Hematopoietic multipotent progenitor cell treated with erythropoietin and hydrocortisone succinate and interleukin-3 and kit ligand, for 17 days (in vitro differentiated cells): ENCODE results near the gene KAT5.

Experiments
- DNase-seq: peaks from one replicate; pipeline ENCODE4 v3.0.0-alpha.2; 2015; ENCODE audit warnings: low spot score

The KAT5 gene

DNA sequence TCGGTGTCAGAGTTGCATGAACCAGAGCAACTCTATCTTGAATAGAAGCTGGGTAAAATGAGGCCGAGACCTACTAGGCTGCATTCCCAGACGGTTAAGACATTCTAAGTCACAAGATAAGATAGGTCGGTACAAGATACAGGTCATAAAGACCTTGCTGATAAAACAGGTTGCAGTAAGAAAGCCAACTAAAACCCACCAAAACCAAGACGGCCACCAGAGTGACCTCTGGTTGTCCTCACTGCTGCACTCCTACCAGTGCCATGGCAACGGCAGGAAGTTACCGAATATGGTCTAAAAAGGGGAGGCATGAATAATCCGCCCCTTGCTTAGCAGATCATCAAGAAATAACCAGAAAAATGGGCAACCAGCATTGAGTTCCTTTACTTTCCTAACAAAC, 2.4 kb upstream of the KAT5 start:
- DNase-seq = no peak

DNA sequence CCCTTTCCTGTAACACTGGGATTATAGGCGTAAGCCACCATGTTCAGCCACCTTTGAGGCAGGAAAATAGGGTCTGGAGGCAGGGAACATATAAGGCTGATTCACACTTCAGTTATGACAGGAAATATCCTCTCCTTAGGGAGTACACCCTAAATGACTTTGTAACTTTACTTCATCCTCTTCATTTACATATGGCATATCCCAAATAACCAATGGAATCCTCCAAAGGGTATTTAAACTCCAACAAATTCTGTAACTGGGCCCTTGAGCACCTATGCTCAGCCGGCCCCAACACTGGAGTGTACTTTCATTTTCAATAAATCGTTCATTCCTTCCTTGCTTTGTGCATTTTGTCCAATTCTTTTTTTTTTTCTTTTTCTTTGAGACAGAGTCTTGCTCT, 1.6 kb upstream of the KAT5 start:
- DNase-seq = no peak

DNA sequence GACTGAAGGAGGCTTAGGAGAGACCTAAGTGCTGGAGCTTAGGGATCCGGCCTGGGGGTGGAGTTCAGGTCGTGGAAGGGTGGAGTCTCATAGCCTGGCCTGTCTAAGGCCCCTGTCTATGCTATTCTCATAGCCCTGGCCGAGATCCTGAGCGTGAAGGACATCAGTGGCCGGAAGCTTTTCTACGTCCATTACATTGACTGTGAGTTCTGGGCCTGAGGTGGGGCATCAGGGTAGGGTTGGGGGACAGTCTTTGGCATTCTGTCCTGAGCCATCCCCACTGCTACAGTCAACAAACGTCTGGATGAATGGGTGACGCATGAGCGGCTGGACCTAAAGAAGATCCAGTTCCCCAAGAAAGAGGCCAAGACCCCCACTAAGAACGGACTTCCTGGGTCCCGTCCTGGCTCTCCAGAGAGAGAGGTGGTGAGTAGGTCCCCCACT, 603 bp downstream of the KAT5 start:
- no peak for DNase-seq

DNA sequence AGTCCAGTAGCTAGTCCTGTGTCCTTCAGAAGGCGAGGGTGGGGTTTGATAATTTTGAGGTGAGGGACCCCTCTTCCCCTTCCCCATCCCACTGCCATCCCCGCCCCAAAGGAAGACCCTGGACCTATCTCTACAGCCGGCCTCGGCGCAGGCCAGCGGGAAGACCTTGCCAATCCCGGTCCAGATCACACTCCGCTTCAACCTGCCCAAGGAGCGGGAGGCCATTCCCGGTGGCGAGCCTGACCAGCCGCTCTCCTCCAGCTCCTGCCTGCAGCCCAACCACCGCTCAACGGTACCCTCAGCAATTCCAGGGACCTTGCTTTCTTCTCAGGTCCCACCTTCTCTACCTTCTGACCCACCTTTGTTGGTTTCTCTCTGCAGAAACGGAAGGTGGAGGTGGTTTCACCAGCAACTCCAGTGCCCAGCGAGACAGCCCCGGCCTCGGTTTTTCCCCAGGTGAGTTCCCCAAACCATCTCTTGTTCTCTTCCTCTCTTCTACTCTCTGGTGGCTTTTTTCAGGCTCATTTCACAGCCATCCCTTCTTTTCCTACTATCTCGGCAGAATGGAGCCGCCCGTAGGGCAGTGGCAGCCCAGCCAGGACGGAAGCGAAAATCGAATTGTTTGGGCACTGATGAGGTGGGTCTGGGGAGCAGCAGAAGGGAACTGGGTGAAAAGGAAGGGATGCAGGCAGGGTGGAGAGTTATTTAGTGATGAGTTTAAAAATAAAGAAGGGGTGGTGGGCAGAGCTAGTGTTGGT, 1.3 kb downstream of the KAT5 start:
- DNase-seq = no peak

DNA sequence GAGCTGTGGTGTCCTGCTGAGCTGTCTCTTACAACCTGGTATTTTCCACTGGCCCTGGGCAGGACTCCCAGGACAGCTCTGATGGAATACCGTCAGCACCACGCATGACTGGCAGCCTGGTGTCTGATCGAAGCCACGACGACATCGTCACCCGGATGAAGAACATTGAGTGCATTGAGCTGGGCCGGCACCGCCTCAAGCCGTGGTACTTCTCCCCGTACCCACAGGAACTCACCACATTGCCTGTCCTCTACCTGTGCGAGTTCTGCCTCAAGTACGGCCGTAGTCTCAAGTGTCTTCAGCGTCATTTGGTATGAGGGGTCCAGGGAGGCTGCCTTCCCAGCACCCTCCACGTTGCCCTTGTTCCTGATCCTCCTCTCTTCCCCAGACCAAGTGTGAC, 2.4 kb downstream of the KAT5 start:
- no peak for DNase-seq

DNA sequence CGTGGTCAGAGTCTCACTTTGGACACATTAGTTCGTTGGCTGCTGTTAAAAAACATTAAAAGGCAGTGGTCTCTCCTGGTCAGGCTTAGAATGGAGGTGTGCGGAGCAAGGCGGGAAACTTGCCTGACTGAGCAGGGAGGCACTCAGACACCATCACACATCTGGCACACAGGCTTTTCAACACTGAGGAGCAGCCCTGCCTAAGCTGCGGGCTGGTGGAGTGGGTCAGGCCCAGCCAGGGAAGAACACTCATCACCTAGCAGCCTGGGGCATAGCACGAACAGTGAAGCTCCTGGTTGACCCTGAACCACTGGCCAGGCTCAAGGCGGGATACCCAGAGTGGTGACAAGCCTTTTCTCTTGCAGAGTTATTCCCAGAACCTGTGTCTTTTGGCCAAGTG, 4.2 kb downstream of the KAT5 start:
- DNase-seq = no peak

DNA sequence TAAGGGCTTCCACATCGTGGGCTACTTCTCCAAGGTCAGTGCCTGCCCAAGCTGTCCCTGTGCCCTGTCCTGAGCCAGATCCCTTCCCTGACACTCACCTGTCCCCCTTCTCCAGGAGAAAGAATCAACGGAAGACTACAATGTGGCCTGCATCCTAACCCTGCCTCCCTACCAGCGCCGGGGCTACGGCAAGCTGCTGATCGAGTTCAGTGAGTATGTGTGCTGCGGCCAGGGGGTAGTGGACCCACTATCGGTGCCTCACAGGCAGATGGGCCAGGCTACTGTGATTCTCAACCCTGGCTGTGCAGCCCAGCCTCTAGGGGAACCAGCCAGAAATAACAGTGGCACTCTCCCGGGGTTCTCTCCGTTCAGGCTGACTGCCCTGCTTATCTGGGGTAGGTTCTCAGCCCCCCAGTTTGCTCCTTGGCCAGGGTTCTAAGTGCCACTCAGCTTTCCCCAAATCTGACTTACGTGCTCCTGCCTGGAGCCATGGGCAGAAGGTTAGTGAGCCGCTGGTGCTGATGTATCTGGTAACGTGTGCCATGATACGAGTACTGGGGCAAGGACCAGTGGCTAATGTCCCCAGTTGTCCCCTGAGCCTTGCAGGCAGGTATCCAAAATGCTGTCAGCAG, 4.8 kb downstream of the KAT5 start:
- DNase-seq = no peak

DNA sequence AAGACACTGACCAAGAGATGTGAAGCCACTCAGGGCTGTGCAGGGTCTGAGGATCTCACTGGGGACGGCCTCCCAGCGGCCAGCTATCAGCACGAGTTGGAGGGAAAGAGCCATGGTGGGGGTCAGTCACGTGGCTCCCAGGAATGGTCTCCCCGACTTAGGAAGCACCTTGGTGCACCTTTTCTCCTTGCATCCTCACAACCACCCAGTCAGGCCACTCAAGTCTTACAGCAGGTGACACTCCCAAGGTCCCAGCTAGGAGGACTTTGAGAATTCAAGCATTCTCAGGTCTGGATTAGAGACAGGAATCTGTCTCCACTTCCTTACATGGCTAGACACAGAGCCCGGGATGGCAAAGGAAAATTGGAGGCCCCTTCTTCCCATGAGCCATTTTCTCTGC, 5.9 kb downstream of the KAT5 start:
- no peak for DNase-seq

DNA sequence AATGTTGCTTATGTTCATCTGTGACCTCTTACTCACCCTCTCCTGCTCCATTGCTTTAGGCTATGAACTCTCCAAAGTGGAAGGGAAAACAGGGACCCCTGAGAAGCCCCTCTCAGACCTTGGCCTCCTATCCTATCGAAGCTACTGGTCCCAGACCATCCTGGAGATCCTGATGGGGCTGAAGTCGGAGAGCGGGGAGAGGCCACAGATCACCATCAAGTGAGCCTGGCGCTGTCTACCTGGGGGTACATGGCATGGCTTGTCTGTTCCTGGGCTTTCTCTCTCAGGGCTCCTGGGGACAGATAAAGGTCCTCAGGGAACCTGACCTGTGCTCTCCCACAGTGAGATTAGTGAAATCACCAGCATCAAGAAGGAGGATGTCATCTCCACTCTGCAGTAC, 6.5 kb downstream of the KAT5 start:
- DNase-seq = no peak

DNA sequence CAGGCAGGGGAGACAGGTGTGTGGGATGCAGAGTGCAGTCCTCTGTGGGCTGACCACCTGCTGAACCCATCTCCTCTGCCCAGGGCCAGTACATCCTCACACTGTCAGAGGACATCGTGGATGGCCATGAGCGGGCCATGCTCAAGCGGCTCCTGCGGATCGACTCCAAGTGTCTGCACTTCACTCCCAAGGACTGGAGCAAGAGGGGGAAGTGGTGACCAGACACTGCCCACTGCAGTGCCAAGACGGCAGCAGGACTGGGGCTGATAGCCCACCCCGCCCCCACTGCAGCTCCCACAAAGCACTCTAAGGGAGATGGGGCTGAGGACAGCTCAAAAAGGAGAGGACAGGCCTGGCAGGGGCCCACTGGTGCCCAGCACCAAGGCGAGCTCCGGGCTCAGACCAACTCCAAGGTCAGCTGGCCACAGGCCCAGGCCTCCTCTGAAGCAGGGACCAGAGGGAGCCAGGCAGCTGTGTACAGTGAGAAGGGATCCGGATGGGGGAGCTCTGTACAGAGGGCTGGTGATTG, 7.0 kb downstream of the KAT5 start:
- DNase-seq = no peak

DNA sequence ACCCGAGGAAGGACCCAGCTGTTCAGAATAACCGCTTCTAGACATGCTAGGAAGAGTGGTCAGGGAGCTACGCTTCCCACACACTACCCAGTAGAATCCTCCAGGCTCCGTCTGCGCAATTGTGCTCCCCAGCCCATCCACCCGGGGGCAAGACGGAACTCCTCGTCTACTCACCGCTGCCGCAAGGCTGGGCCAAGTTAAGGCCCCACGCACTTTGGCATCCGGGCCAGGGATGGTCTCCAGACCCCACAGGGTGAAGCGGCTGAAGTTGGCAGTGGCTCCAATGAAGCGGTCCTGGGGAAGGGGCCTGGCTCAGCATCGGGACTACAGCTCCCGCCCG, 7.8 kb downstream of the KAT5 start:
- DNase-seq = no peak

DNA sequence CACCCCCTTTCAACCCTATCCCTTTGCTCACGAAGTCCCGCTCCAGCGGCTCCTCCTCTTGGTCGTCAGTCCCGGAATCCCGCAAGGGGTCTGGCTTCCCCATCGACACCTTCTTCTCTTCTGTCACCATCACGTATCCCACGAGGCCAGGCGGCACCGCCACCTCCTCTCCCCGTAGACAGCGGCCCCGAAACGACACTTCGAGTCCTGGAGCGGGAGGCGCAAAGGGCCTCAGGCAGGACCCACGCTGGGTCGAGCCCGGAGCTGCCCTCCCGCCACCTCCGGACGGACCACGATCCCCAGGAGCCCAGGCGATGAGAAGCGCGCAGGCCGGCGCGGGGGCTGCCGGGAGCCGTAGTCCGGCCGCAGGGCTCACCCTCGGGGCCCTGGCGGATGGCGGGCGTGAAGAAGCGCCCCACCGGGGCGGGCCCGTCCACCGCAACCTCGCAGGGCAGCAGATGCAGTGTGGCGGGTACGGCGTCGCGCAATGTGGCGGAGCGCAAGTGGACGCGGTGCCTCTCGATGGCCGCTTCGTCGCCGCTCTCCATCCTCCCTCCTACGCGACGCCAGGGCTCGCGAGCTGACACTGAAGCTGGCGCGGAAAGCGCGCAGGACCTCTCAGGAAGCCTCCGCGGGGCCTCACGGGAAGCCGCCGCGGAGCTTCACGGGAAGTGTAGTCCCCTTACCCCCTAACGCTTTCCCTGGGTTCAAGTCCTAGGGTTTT, 8.3 kb downstream of the KAT5 start, which contains the start of gene RNASEH2C:
TSS of gene RNASEH2C (minus strand) at position 588 of the 724 bp plus-strand sequence. CDS start at position 548, 40 bp downstream.
- DNase-seq = peak; percentile 79

DNA sequence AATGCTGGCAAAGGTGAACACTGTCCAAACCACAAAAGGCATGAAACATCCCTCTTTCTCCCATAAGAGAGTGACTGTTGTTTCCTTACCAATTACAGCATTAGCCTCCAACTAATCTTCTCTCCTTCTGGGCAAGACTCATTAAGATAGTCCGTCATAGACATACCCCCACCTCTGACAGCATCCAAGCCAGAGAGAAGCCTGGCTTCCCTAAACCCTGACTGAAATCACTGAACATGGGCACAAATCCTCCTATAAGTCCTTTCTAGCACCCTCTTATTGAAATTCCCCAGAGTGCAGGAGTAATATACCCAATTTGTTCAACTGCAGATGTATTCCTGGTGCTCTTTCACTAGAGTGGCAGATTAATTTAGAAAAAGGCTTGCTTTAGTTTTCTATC, 10.2 kb downstream of the KAT5 start:
- no peak for DNase-seq

DNA sequence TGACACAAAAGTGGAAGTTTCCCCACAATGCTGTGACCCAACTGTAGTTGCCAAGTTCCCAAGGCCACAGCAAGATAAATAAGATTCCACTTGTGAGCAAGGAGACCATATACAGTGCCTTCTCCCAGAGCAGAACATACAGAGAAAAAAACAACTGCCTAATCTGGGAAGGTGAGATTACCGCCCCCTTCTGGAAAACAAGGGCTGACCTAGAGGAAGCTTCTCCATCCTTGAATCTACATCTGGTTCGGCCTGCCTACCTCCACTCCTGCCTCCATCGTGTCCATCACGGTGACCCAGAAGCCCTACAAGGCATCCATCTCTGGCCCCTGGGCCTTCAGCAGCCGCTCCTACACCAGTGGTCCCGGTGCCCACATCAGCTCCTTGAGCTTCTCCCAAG, 14.6 kb downstream of the KAT5 start:
- no peak for DNase-seq

DNA sequence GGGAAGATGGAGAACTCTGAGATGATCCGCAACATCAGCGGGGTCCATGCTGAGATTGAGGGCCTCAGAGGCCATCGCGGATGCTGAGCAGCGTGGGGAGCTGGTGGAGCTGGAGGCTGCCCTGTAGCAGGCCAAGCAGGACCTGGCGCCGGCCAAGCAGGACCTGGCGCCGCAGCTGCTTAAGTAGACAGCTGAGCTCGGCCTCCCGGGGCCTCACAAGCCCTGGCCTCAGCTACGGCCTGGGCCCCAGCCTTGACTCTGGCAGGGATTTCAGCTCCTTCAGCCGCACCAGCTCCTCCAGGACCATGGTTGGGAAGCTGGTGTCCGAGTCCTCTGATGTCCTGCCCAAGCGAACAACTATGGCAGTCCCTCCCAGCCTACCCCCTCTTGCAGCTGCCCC, 15.8 kb downstream of the KAT5 start:
- no peak for DNase-seq

DNA sequence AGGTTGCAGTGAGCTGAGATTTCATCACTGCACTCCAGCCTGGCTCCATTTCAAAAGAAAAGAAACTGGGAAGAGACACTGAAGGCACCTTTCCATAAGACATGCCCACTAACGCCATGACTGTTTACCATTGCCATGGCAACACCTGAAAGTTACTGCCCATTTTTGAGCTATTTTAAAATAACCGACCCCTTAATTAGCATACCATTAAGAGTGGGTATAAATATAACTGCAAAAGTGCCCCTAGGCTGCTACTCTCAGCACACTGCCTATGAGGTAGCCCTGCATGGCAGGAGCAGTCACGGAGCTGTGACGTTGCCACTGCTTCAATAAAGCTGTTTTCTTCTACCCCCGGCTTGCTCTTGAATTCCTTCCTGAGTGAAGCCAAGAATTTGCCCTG, 18.4 kb downstream of the KAT5 start:
- no peak for DNase-seq

DNA sequence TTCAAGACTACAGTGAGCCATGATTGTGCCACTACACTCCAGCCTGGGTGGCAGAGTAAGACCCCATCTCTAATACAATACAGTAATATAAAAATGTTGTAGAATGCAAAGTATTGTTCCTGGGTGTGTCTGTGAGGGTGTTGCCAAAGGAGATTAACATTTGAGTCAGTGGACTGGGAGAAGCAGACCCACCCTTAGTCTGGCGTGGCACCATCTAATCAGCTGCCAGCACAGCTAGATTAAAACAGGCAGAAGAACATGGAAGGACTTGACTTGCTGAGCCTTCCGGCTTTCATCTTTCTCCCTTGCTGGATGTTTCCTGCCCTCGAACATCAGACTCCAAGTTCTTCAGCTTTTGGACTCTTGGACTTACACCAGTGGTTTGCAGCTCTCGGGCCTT, 23.1 kb downstream of the KAT5 start:
- DNase-seq = peak; percentile 45

DNA sequence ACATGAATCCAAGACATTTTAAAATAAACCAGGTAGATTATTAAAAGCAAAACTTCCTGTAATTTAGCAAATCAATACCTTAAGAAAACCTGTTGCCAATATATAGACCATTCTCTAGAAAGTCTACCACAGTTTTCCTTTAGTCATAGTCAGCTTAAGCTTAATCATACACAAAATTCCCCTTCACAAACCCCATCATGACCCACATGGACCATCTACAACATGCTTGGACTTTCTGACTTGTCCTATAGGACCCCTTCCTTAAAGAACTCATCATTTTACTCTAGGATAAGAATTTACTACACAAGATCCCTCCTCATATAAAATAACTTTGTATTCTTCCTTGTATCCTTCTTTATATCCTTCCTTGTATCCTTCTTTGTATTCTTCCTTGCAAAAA, 24.8 kb downstream of the KAT5 start:
- DNase-seq = no peak

DNA sequence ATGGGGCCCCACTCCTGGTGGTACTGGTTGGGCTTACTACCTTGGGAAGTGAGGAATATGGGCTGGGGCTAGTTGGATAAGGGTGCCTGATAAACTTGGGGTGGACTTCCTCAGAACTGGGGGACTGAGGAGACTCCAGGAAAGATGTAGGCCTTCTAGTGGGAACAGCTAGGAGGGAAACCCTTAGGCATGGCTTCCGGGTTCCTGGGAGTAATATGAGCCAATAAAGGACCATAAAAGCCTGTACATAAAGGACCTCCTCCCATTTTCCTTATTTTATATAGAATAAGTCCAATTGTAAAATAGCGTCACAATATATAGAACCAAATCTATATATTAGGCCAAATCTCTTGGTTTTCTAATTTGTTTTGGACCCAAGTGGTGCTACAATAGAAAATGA, 27.0 kb downstream of the KAT5 start:
- no peak for DNase-seq

DNA sequence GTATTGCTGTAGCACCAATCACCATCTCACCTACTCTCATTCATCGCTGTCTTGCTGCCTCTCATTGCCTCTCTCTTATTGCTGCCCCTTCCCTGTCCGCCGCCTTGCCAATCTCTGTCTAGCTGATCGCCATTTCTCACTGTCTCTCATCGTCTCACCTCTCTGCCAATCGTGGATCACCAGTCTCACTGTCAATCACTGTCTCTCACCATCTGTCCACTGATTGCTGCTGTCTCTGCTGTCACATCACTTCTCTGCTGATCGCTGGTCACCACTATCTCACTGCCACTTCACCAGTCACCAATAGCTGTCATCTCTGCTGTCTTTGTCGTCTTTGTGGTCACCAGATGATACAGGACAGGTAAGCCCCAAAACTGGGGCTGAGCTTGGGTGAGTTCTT, 29.1 kb downstream of the KAT5 start:
- no peak for DNase-seq

DNA sequence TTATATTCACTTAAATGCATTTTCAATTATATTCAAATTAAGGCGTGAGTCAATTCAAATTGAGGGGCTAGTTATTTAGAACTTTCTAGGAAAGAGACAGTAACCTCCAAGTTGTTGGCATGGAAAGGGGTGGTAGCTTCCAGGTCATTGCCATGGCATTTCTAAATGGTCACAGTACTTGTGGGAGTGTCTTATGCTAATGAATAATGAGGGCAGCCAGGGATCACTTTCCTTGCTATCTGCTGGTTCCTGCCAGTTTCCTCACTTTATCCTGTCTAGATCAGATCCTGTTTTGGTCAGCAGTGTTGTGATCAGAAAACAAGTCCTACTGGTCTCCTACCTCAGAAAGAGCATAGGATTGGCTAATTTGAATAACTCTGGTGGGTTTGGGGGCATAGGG, 30.3 kb downstream of the KAT5 start:
- no peak for DNase-seq

DNA sequence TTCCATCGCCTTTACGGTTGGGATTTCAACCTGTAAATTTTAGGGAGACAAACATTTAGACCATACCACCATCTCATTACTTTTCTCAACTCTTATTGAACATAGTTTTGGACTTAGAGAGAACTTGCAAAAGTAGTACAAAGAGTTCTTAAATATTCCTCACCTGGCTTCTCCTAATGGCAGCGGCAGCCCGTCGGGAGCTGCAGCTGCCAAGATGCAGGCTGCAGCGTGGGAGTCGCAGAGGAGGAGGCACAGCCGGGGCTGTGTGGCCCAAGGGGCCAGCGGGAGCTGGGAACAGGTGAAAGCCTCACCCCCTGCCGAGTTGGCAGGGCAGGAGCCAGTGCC, 31.6 kb downstream of the KAT5 start:
- no peak for DNase-seq

DNA sequence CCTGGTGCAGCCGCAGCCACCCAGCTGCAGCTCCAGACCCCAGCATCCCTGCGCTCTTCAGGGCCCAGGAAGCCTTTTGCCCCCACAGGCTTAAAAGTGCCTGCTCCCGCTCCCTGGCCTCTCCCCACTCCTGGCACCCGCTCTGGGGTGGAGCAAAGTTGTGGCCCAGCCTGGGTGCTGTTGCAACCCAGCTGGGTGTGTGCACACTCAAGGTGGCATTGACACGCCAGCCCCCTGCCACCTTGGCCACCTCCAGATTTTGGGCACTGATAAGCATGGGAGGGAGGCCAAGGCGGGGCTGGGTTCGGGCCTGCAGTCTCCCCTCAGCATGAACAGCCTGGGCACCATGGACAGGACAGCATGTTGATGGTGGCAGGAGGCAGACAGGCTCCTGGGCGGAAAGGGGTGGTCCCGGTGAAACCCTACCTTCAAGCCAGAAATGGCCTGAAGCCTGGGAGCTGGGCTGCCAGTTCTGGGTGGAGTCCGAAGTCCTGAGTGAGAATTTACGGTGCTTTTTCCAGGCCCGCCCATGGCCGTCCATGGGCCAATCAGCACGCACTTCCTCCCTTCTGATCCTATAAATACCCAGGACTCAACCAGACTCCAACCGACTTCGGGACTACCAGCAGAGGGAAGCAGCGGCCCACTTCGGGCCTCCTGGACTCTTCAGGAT, 32.1 kb downstream of the KAT5 start:
- no peak for DNase-seq
